GM12874 (cell line): Measurements from ENCODE around the gene EP400.

Experiments
- CTCF ChIP-seq: IDR thresholded peaks from 2 replicates; pipeline ENCODE4 v1.5.1; 2011; ENCODE audit warnings: low read depth, mild to moderate bottlenecking, control low read depth, low read length, moderate library complexity; ENCODE audit not compliant: insufficient read depth

Gene EP400

GRCh38 chr12:131979606-131980005 lies 29.9 kb downstream of the EP400 start:
- no peak for TF ChIP-seq CTCF

GRCh38 chr12:131980263-131980662 lies 30.5 kb downstream of the EP400 start:
- no peak for TF ChIP-seq CTCF

GRCh38 chr12:131981388-131981787 lies 31.6 kb downstream of the EP400 start:
- TF ChIP-seq CTCF, result no peak

GRCh38 chr12:131982041-131982440 lies 32.3 kb downstream of the EP400 start:
- no peak for TF ChIP-seq CTCF

- no peak for TF ChIP-seq CTCF
Measured at GRCh38 chr12:131983026-131983425, 33.3 kb downstream of the EP400 start.

GRCh38 chr12:131983554-131983953 lies 33.8 kb downstream of the EP400 start:
- TF ChIP-seq CTCF, result no peak

- no peak for TF ChIP-seq CTCF
Measured at GRCh38 chr12:131984334-131984733, 34.6 kb downstream of the EP400 start.

GRCh38 chr12:131986361-131986760 lies 36.6 kb downstream of the EP400 start:
- TF ChIP-seq CTCF, result no peak
